HG03442 (cell line): ENCODE results near the gene TOR4A.
A peak's percentile ranks its signal among the peaks of the same experiment; 100 is the strongest.
"Not testable (repeated sequence)": the region's sequence is repeated elsewhere in the genome, so short reads cannot be mapped to it uniquely, and the experiment has no call there.

ENCODE experiments used
- ATAC-seq: cut with Tn5 transposase; IDR thresholded peaks from one replicate; pipeline ENCODE4 v1.9.1; 2021; ENCODE audit warnings: mild to moderate bottlenecking, moderate library complexity; ENCODE audit not compliant: unreplicated experiment

TOR4A gene

DNA sequence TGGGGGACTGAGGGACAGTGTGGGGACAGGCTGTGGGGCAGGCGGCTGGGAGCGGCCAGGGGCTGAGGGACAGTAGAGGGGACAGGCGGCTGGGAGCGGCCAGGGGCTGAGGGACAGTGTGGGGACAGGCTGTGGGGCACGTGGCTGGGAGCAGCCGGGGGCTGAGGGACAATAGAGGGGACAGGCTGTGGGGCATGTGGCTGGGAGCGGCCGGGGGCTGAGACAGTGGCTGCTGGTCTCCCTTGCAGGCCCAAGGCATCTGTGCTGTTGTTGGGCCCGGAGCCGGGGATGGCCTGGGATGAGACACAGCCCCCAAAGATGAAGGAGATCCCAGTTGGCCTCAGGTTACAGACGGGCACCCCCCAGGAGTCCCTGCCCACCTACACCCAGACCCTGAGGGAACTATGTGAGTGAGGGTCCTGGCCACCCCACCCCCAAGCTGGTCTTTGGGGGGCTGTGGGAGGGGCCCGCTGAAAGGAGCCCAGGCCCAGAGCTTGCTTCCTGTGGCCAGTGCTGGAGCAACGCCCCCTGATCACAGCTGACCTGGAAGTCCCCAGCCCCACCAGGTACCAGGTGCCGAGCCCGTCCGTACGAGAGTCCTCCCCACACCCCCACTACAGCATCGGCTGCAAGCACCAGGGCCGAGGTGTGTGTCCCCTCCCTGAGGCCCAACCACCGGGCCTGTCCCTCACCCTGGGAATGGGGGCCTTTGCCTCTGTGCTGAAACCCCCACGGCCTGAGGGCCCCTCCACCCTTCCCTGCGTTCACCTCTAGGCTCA, 25.8 kb upstream of the TOR4A start:
- no peak for ATAC-seq

DNA sequence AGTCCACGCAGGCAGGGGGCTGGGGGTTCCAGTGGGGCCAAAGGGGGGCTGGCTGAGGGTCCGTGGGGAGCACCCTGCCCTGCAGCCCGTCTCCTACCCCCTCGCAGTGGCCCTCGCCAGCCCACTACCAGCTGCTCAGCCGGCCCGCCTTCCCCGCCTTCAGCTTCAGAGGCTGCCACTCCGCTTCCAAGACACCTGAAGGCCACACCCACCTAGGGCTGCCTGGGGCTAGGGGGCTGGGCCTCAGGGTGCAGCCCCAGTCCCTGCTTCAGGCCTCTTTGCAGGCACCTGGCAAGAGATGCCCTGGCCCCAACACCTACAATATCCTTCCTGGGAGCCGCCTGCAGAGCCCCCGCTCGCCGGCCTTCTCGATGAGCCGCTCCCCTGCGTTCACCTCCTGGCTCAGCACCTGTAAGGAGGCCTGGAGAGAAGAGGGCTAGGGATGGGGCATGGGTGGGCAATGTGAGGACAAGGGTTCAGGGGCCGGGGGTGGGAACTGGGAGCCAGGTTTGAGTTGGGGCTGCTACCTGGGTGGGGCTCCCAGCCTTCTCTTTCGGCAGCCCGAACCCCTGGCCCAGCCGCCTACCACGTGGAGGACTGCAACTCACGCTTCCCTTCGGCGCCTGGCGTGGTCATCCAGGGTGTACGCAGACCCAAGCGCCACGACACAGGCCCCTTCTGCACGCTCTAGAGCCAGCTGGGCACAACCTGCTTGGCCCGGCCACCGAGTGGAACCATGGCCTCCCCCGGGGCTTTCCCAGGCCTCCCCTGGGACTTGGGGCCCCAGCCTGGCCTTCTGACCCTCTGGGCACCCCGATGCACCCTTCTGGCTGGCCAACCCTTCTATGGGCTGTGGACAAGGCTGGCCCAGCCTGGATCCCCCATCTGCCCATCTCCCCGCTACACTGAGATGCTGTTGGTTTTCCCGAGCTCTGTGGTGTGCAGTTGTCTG, 24.7 kb upstream of the TOR4A start:
- no peak for ATAC-seq

GRCh38 chr9:137253717-137254623, 23.6 kb upstream of the TOR4A start:
- ATAC-seq, result no peak

GRCh38 chr9:137254624-137255447, 22.7 kb upstream of the TOR4A start, which contains the start of gene NELFB:
NELFB (plus strand) TSS chr9:137255327.
- peak; percentile 69 for ATAC-seq

- ATAC-seq, result no peak
Measured at GRCh38 chr9:137255448-137256114, 21.9 kb upstream of the TOR4A start.

DNA sequence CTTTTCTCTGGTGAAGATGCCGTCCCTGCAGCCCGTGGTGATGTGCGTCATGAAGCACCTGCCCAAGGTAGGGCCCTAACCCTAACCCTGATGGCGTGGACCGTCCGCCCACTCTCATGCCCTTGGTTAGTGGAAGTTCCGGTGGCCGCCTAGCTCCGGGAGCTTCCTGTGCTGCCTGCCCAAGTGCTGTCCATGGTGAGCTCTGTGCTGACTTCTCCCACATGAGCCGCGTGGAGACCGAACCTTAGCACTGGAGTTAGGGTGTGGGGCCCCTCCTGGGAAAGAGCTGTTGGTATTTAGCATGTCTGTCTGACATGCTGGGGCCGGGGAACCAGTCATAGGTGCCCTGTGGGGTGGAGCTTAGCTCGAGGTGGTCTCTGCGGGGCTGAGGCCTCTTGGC, 21.2 kb upstream of the TOR4A start:
- ATAC-seq, result no peak

DNA sequence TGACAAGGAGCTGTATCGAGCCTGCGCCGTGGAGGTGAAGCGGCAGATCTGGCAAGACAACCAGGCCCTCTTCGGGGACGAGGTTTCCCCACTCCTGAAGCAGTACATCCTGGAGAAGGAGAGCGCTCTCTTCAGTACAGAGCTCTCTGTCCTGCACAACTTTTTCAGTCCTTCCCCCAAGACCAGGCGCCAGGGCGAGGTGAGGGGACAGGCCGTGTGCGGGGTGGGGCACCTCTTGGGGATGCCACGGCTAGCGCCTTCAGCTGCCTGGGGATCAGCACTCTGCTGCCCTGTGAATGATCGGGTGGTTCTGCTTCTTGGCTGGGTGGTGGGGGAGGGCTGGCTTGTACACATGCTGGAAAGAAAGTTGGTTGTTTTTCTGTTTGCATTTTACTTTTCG, 20.7 kb upstream of the TOR4A start:
- ATAC-seq, result no peak

DNA sequence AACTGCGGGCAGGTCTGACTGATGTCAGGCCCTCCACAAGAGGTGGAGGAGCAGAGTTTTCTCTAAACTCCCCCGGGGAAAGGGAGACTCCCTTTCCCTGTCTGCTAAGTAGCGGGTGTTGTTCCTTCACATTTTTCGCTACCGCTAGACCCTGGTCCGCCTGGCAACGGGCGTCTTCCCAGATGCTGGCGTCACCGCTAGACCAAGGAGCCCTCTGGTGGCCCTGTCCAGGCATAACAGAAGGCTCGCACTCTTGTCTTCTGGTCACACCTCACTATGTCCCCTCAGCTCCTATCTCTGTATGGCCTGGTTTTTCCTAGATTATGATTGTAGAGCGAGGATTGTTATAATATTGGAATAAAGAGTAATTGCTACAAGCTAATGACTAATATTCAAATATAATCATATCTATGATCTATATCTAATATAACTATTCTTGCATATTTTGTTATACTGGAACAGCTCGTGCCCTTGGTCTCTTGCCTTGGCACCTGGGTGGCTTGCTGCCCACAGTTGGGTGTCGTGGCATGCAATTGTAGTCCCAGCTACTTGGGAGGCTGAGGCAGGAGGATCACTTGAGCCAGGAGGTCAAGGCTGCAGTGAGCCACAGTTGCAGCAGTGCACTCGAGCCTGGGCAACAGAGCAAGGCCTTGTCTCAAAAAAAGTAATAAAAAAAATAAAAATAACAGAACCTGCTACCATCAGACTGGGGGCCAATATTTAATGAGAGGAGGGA, 15.2 kb upstream of the TOR4A start:
- not testable (repeated sequence) for ATAC-seq

DNA sequence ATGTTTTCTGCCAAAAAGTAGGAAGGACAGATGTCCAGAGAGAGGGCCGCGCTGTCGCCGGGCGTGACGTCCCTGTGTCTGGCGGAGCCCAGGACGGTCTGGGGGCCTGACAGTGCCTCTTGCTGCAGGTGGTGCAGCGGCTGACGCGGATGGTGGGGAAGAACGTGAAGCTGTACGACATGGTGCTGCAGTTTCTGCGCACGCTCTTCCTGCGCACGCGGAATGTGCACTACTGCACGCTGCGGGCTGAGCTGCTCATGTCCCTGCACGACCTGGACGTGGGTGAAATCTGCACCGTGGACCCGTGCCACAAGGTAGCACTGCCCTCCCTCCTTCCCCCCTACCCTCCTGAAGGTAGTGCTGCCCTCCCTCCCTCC, 14.6 kb upstream of the TOR4A start:
- no peak for ATAC-seq

- no peak for ATAC-seq
Measured at GRCh38 chr9:137263506-137263905, 14.0 kb upstream of the TOR4A start.

GRCh38 chr9:137264067-137264466, 13.5 kb upstream of the TOR4A start:
- no peak for ATAC-seq

DNA sequence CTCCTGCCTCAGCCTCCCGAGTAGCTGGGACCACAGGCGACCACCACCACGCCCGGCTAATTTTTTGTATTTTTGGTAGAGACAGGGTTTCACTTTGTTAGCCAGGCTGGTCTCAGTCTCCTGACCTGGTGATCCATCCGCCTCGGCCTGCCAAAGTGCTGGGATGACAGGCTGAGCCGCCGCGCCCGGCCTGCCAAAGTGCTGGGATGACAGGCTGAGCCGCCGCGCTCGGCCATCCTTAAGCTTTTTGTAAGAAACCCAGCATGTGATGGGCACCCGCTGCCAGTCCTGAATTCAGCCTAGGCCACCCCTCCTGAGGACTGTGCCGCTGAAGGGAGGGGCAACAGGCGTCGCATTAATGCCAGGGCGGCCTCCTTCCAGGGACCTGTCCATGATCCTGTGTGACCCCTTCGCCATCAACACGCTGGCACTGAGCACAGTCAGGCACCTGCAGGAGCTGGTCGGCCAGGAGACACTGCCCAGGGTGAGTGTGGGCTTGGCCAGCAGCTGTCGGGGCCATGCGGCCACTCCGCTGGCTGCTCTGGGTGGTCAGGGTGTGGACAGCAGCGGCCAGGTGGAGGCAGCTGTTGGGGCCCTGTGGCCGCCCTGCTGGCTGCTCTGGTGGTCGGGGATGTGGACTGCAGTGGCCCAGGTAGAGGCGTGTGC, 11.9 kb upstream of the TOR4A start:
- ATAC-seq, result no peak

GRCh38 chr9:137266162-137266527, 11.4 kb upstream of the TOR4A start:
- no peak for ATAC-seq

DNA sequence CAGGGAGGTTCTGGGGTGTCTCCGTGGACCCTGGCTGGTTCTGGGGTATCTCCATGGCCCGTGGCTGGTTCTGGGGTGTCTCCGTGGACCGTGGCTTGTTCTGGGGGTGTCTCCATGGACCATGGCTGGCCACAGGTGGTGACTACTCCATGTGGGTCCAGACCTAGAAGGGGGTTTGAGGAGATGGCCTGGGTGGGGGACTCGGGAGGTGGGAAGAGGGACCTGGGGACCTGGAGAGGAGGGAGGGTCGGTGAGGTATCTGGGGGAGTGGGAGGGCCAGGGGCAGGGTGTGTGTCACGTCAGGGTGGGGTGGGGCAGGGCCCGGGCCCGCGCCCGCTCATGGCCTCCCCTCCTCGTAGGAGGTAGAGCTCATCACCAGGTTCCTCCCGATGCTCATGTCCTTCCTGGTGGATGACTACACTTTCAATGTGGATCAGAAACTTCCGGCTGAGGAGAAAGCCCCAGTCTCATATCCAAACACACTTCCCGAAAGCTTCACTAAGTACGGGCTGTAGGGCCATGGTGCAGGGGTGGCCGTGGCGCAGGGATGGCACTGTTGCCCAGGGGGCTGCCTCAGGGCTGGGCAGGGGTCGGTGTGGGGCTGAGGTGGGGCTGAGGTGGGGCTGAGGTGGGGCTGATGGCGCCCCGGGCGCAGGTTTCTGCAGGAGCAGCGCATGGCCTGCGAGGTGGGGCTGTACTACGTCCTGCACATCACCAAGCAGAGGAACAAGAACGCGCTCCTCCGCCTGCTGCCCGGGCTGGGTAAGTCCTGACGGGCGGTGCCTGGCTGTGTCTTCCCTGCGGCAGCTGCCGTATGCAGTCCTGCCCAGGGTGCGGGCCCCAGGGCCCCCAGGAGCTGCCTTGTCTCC, 10.7 kb upstream of the TOR4A start:
- ATAC-seq, result no peak

DNA sequence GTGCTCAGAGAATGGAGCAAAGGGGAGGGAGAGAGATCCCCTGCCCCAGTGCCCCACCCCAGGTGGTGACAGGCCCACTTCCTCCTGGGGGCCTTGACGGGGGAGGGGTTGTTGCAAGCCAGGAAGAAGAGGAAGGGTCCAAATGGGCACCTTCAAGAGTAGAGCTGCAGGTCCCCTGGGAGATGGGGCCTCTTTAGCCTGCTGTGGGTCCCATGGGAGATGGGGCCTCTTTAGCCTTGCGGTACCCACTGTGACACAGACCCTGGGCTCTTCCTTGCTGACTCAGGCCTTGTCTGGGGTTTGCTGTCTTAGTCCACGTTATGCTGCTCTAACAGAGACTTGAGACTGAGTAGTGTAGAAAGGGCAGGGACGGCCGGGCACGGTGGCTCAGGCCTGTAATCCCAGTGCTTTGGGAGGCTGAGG, 9.6 kb upstream of the TOR4A start:
- no peak for ATAC-seq

GRCh38 chr9:137268538-137269201, 8.9 kb upstream of the TOR4A start:
- ATAC-seq, result no peak

DNA sequence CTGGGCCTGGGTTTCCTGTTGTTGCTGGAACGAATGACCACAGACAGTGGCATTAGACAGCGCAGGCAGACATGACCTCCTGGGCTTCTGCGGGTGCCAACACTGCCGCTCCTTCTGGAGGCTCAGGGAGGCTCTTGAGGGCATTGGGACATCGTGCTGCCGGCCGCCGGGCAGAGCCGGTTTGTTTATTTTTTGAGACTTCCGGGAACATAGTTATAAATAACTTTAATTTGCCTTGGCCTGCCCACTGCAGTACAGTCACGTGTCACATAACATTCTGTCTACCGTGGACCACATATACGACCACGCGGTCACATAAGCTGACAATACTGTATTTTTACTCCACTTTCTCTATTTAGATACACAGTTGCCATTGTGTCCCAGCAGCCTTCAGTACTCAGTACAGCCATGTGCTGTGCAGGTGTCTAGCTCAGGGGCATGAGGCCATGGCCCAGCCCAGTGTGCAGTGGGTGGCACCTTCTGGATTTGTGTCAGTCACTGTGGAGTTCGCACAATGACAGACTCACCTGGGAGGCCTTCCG, 8.2 kb upstream of the TOR4A start:
- ATAC-seq, result no peak
